Lung (tissue), 12 donors: ENCODE measurements around the gene MPL. TPM values are rescaled to one million over a fixed set of nuclear protein-coding genes. Genes with fewer than 3 reads are reported as not detected.
A peak's percentile ranks its signal among the peaks of the same experiment; 100 is the strongest.

Experiments
- ATAC-seq: fragments of 200-7000 bp; cut with Tn5 transposase; one replicate; pipeline ENCODE4 v1.9.1; 2020; ENCODE audit warnings: moderate number of reproducible peaks; ENCODE audit not compliant: insufficient read depth, low FRiP score
- DNase-seq, 3 donors: peaks; one replicate each; pipeline ENCODE4 v3.0.0-alpha.2; 2013 to 2017
- H3K27ac ChIP-seq, 2 donors: one replicate each; pipeline ENCODE4 v1.5.1; 2013; ENCODE audit warnings: mild to moderate bottlenecking in 2 of 2, moderate library complexity in 2 of 2, control low read depth in 1 of 2, inconsistent platforms in 1 of 2, low read depth in 1 of 2, low read length in 1 of 2
- H3K27me3 ChIP-seq, 3 donors: one replicate each; pipeline ENCODE4 v1.5.1; 2013; ENCODE audit warnings: low read length in 2 of 3; ENCODE audit not compliant: control insufficient read depth in 3 of 3, insufficient read depth in 3 of 3
- H3K36me3 ChIP-seq, 4 donors: one replicate each; pipeline ENCODE4 v1.5.1; 2013; ENCODE audit warnings: low read length in 4 of 4, mild to moderate bottlenecking in 1 of 4, moderate library complexity in 1 of 4; ENCODE audit not compliant: control insufficient read depth in 4 of 4, insufficient read depth in 4 of 4
- H3K4me1 ChIP-seq, 5 donors: one replicate each; pipeline ENCODE4 v1.5.1; 2013; ENCODE audit warnings: low read length in 5 of 5, mild to moderate bottlenecking in 2 of 5, moderate library complexity in 1 of 5; ENCODE audit not compliant: control insufficient read depth in 5 of 5, insufficient read depth in 5 of 5
- H3K4me3 ChIP-seq: one replicate; pipeline ENCODE4 v1.5.1; 2013; ENCODE audit warnings: mild to moderate bottlenecking, control low read depth, moderate library complexity
- H3K9ac ChIP-seq, 2 donors: one replicate each; pipeline ENCODE4 v1.5.1; 2013; ENCODE audit warnings: low read length in 2 of 2, control low read depth in 1 of 2; ENCODE audit not compliant: insufficient read depth in 1 of 2
- H3K9me3 ChIP-seq, 4 donors: one replicate each; pipeline ENCODE4 v1.5.1; 2013; ENCODE audit warnings: low read length in 3 of 4, mild to moderate bottlenecking in 1 of 4, moderate library complexity in 1 of 4; ENCODE audit not compliant: control insufficient read depth in 4 of 4, insufficient read depth in 3 of 4
- WGBS, 2 donors: extraction: QIAGEN DNeasy Blood & Tissue Kit; methylation state at CpG; one replicate each; pipeline ENCODE4 v1.1.7; 2013; 5-methylcytosine and 5-hydroxymethylcytosine counted together
- polyA plus RNA-seq, 2 donors: library from polyadenylated mRNA; stranded (reverse); fragments of 200-250 nt; gene quantifications; one replicate each; pipeline ENCODE4 v1.2.1, GENCODE V29; 2013
- total RNA-seq, 2 donors: library from RNA; depleted of rRNA in 1 of 2; stranded (reverse); fragments of >200 nt in 1 of 2; gene quantifications; one replicate each; pipeline ENCODE4 v1.2.1, GENCODE V29; 2014 to 2021
- TF ChIP-seq, protein P1 (sequence below): IDR thresholded peaks from 2 replicates; pipeline ENCODE4 v1.5.1; 2012; ENCODE audit warnings: mild to moderate bottlenecking; ENCODE audit errors: control extremely low read depth, extremely low read depth
- donor health status: control.
- donor health status: control.
- donor health status: Bipolar disorder and iron deficiency.
- donor health status: healthy.
- donor health status: DM: yes; HTN: yes; CAD: no.

The MPL gene
- total and polyA plus RNA-seq, 4 donors: 0.12 to 0.67 (median 0.43) TPM

DNA sequence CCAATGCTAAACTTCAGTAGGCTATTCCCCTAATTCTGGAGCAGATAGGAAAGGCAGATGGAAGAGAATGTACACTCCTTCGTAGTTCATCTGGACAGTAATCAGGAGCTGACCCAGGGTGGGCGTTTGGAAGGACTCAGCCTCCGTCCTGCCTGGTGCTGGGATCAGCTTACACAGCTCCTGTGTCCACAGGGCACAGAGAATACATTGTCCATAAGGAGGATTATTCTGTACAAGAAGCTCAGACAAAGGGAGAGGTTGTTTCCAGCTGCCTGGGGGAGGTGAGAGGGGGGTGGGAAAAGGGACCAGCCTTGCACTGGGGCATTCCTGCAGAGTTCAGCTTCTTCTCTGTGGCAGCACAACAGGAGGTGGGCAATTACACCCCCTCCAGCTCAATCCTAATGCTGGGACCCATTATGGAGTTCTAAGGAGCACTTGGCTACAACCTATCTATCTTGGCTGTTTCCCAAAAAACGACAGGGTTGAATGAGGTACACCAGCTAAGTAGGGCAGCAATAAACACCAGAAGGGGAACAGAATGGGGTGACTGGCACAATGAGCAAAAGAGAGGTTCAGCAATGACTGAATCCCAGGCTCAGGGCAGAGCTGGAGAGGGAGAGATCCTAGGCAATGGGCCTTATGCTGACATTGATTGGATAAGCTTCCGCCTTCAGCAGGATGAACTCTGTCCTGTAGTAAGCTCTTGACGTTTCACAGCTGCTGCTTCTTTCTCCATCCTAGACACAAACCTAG, 44.6 kb downstream of the MPL start:
- TF ChIP-seq, protein P1, sequence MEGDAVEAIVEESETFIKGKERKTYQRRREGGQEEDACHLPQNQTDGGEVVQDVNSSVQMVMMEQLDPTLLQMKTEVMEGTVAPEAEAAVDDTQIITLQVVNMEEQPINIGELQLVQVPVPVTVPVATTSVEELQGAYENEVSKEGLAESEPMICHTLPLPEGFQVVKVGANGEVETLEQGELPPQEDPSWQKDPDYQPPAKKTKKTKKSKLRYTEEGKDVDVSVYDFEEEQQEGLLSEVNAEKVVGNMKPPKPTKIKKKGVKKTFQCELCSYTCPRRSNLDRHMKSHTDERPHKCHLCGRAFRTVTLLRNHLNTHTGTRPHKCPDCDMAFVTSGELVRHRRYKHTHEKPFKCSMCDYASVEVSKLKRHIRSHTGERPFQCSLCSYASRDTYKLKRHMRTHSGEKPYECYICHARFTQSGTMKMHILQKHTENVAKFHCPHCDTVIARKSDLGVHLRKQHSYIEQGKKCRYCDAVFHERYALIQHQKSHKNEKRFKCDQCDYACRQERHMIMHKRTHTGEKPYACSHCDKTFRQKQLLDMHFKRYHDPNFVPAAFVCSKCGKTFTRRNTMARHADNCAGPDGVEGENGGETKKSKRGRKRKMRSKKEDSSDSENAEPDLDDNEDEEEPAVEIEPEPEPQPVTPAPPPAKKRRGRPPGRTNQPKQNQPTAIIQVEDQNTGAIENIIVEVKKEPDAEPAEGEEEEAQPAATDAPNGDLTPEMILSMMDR: no peak
- peaks cover 35 to 48% (median 39%) of the 10 kb centered on the region in 4 donors for H3K36me3 ChIP-seq
- H3K4me3 ChIP-seq: no peak overlapping the region
- ATAC-seq (no peak), DNase-seq (peak; percentile 54 to 87 (median 77))
- no peak overlapping the region for H3K9ac ChIP-seq
- WGBS, 2 donors: 66 to 76% methylated on average over 6 of the region's 6 CpGs
- peaks cover 3 to 18% (median 15%) of the 10 kb centered on the region in 5 donors for H3K4me1 ChIP-seq
- no peaks in the 10 kb centered on the region for H3K9me3 ChIP-seq
- peak overlapping the region; percentile 26 to 41 for H3K27ac ChIP-seq
- no peaks in the 10 kb centered on the region for H3K27me3 ChIP-seq

DNA sequence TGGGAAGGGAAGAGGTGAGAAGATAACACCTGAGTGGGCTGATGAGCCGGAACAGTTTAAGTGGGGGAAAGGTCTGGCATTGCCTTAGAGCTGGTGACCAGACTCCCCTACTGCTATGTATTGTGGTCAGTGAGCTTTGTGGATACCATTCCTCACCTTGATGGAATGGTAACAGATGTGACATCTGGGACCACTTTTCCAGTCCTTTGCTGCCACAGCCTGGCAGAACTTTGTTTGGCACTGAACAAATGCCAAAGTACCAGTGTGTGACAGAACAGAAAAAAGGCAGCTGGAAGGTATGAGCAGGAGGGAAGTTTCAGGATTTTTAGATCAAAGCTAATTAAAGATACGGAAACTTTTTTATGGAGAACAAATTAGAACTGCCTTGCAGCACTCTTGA, 45.8 kb downstream of the MPL start:
- WGBS, 2 donors: 57 to 97% methylated on average over 2 of the region's 2 CpGs
- Histone ChIP-seq H3K9ac (no peak overlapping the region), H3K27me3 (no peaks in the 10 kb centered on the region), H3K27ac (no peak overlapping the region), H3K36me3 (peaks cover 35 to 51% (median 39%) of the 10 kb centered on the region in 4 donors), H3K4me1 (peaks cover 6 to 22% (median 19%) of the 10 kb centered on the region in 5 donors), H3K4me3 (no peak overlapping the region), H3K9me3 (no peaks in the 10 kb centered on the region)
- DNase-seq: no peak
- TF ChIP-seq, protein P1: no peak
- ATAC-seq: no peak

DNA sequence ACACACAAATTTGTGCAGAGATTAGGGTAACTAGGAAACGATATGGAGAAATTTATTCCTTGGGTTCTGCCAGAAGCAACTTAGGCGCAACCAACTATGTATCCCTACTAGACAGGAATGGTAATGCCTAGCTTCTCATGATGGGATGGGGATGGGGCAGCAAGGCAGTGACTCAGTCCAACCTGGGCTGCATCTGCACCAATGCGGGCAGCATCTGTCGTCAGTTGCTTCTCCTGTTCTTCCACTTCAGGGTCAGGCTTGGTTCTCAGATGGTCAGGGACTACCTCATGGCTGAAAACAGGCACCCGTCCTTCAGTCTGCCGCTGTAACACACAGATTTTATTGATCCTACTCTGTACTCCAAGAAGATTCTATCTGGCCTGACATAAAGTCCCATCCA, 49.1 kb downstream of the MPL start:
- H3K9ac ChIP-seq: no peak overlapping the region
- DNase-seq (no peak), ATAC-seq (no peak)
- H3K4me3 ChIP-seq: no peak overlapping the region
- peaks cover 35 to 51% (median 41%) of the 10 kb centered on the region in 4 donors for H3K36me3 ChIP-seq
- WGBS, 2 donors: 96% methylated on average over 6 of the region's 6 CpGs
- TF ChIP-seq, protein P1: no peak
- peaks cover 7 to 31% (median 28%) of the 10 kb centered on the region in 5 donors for H3K4me1 ChIP-seq
- H3K9me3 ChIP-seq: peaks cover 0 to 2% (median 0%) of the 10 kb centered on the region in 4 donors
- no peak overlapping the region for H3K27ac ChIP-seq
- H3K27me3 ChIP-seq: no peaks in the 10 kb centered on the region
